GM23338 (cell line): ENCODE data around the gene CES2. TPM values are rescaled to one million over a fixed set of nuclear protein-coding genes. Genes with fewer than 3 reads are reported as not detected.

Experiments
- ATAC-seq: fragments of 200-7000 bp; cut with Tn5 transposase; 3 replicates; pipeline ENCODE4 v1.9.1; 2020
- DNase-seq: peaks from one replicate; pipeline ENCODE4 v3.0.0-alpha.2; 2015; ENCODE audit warnings: low spot score
- H2AFZ ChIP-seq: fragments of 200-600 bp; sonication (generic); 2 replicates; pipeline ENCODE4 v1.8.0; 2016; ENCODE audit warnings: antibody characterized with exemption, mild to moderate bottlenecking, moderate library complexity
- H3F3A ChIP-seq: fragments of 200-600 bp; sonication (generic); replicated peaks from 2 replicates; pipeline ENCODE4 v1.8.0; 2017; ENCODE audit warnings: antibody characterized with exemption, mixed run types, low read depth
- H3K27ac ChIP-seq: fragments of 200-600 bp; sonication (generic); 2 replicates; pipeline ENCODE4 v1.6.1; 2016; ENCODE audit warnings: low read depth
- H3K27me3 ChIP-seq: fragments of 200-600 bp; sonication (generic); 2 replicates; pipeline ENCODE4 v1.8.0; 2016; ENCODE audit warnings: mild to moderate bottlenecking, mixed run types, moderate library complexity; ENCODE audit not compliant: insufficient read depth
- H3K36me3 ChIP-seq: fragments of 200-600 bp; sonication (generic); 2 replicates; pipeline ENCODE4 v1.8.0; 2016; ENCODE audit warnings: mild to moderate bottlenecking; ENCODE audit not compliant: insufficient read depth
- H3K4me1 ChIP-seq: fragments of 200-600 bp; sonication (generic); 2 replicates; pipeline ENCODE4 v1.8.0; 2016; ENCODE audit warnings: mild to moderate bottlenecking, moderate library complexity; ENCODE audit not compliant: insufficient read depth
- H3K4me2 ChIP-seq: fragments of 200-600 bp; sonication (generic); 2 replicates; pipeline ENCODE4 v1.7.1; 2017; ENCODE audit warnings: mixed run types
- H3K4me3 ChIP-seq: fragments of 200-600 bp; sonication (generic); 2 replicates; pipeline ENCODE4 v1.6.1; 2016; ENCODE audit warnings: mixed run types
- H3K79me2 ChIP-seq: fragments of 200-600 bp; sonication (generic); replicated peaks from 2 replicates; pipeline ENCODE4 v1.8.0; 2017; ENCODE audit warnings: mild to moderate bottlenecking; ENCODE audit not compliant: insufficient read depth
- H3K9me2 ChIP-seq: fragments of 200-600 bp; sonication (generic); 2 replicates; pipeline ENCODE4 v1.8.0; 2017; ENCODE audit not compliant: insufficient read depth
- H4K20me1 ChIP-seq: fragments of 200-600 bp; sonication (generic); replicated peaks from 2 replicates; pipeline ENCODE4 v1.8.0; 2017; ENCODE audit warnings: mild to moderate bottlenecking; ENCODE audit not compliant: insufficient read depth
- H3K27ac Mint-ChIP-seq: 2 replicates; pipeline ENCODE4 v1.8.0; 2020; ENCODE audit warnings: inconsistent platforms, mild to moderate bottlenecking, moderate library complexity, mixed read lengths
- H3K27me3 Mint-ChIP-seq: 3 replicates; pipeline ENCODE4 v1.8.0; 2022; ENCODE audit warnings: low read depth, mild to moderate bottlenecking, moderate library complexity, mixed read lengths, inconsistent platforms; ENCODE audit not compliant: insufficient read depth, poor library complexity
- H3K36me3 Mint-ChIP-seq: 3 replicates; pipeline ENCODE4 v1.8.0; 2021; ENCODE audit warnings: low read depth, mild to moderate bottlenecking, inconsistent platforms, moderate library complexity, mixed read lengths
- H3K4me1 Mint-ChIP-seq: 3 replicates; pipeline ENCODE4 v1.8.0; 2020; ENCODE audit warnings: mild to moderate bottlenecking, inconsistent platforms, mixed read lengths
- H3K4me3 Mint-ChIP-seq: 3 replicates; pipeline ENCODE4 v1.8.0; 2021; ENCODE audit warnings: moderate library complexity, mild to moderate bottlenecking, inconsistent platforms, mixed read lengths
- H3K9me3 Mint-ChIP-seq: 3 replicates; pipeline ENCODE4 v1.8.0; 2020; ENCODE audit warnings: moderate library complexity, mild to moderate bottlenecking, inconsistent platforms, mixed read lengths
- CREB1 ChIP-seq: fragments of 250-450 bp; sonication (Bioruptor Pico); IDR thresholded peaks from 2 replicates; pipeline ENCODE4 v1.5.0; 2020; ENCODE audit warnings: low read depth, mild to moderate bottlenecking, moderate library complexity
- EZH2 ChIP-seq: fragments of 200-600 bp; sonication (generic); IDR thresholded peaks from one replicate; pipeline ENCODE4 v1.8.0; 2017; ENCODE audit warnings: antibody characterized with exemption, mild to moderate bottlenecking, low read depth; ENCODE audit not compliant: unreplicated experiment
- JUNB ChIP-seq: IDR thresholded peaks from one replicate; pipeline ENCODE4 v1.6.1; 2016; ENCODE audit warnings: antibody characterized with exemption; ENCODE audit not compliant: unreplicated experiment
- NANOG ChIP-seq: IDR thresholded peaks from 2 replicates; pipeline ENCODE4 v1.6.1; 2016; ENCODE audit warnings: antibody characterized with exemption, borderline replicate concordance
- REST ChIP-seq: IDR thresholded peaks from one replicate; pipeline ENCODE4 v1.6.1; 2018; ENCODE audit warnings: antibody characterized with exemption; ENCODE audit not compliant: unreplicated experiment
- STAT1 ChIP-seq: IDR thresholded peaks from one replicate; pipeline ENCODE4 v1.6.1; 2016; ENCODE audit warnings: antibody characterized with exemption; ENCODE audit not compliant: unreplicated experiment
- ZNF331 ChIP-seq: fragments of 250-450 bp; sonication (Bioruptor Pico); IDR thresholded peaks from 2 replicates; pipeline ENCODE4 v1.5.0; 2020; ENCODE audit warnings: low read depth, mild to moderate bottlenecking, moderate library complexity
- polyA plus RNA-seq: library from polyadenylated mRNA; unstranded; fragments of >200 nt; fragmentation: Nextera tagmentation; extraction: Ambion mirVana; gene quantifications from 2 replicates; pipeline ENCODE4 v1.2.1, GENCODE V29; 2016
- total RNA-seq: library from RNA; depleted of rRNA; stranded (reverse); fragments of >200 nt; shearing (Covaris generic); gene quantifications from 2 replicates; pipeline ENCODE4 v1.2.3, GENCODE V29; 2014
- TF ChIP-seq, protein P1 (sequence below), 2 experiments: fragments of 200-600 bp in 1 of 2; sonication (generic) in 1 of 2; conservative IDR thresholded peaks; 2 replicates each; pipeline versions ENCODE4 v1.5.1 to v1.6.1; 2016 to 2017; ENCODE audit warnings: antibody characterized with exemption in 2 of 2, low read depth in 2 of 2, mild to moderate bottlenecking in 2 of 2, moderate library complexity in 1 of 2
- TF ChIP-seq, protein P2 (sequence below): IDR thresholded peaks from 2 replicates; pipeline ENCODE4 v1.6.1; 2016; ENCODE audit warnings: antibody characterized with exemption
- TF ChIP-seq, protein P3 (sequence below): fragments of 250-450 bp; sonication (Bioruptor Pico); IDR thresholded peaks from 2 replicates; pipeline ENCODE4 v1.5.0; 2020; ENCODE audit warnings: mild to moderate bottlenecking, moderate library complexity

CES2 gene
- total and polyA plus RNA-seq, 2 experiments from 2014 or later = 5.0 to 9.3 TPM

- TF ChIP-seq REST = no peak
- TF ChIP-seq, protein P1, sequence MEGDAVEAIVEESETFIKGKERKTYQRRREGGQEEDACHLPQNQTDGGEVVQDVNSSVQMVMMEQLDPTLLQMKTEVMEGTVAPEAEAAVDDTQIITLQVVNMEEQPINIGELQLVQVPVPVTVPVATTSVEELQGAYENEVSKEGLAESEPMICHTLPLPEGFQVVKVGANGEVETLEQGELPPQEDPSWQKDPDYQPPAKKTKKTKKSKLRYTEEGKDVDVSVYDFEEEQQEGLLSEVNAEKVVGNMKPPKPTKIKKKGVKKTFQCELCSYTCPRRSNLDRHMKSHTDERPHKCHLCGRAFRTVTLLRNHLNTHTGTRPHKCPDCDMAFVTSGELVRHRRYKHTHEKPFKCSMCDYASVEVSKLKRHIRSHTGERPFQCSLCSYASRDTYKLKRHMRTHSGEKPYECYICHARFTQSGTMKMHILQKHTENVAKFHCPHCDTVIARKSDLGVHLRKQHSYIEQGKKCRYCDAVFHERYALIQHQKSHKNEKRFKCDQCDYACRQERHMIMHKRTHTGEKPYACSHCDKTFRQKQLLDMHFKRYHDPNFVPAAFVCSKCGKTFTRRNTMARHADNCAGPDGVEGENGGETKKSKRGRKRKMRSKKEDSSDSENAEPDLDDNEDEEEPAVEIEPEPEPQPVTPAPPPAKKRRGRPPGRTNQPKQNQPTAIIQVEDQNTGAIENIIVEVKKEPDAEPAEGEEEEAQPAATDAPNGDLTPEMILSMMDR (conservative IDR thresholded peaks at IDR 0.05; ENCODE audit: low read depth in 2 of 2) = no peak
- TF ChIP-seq EZH2 = no peak
- no peak for TF ChIP-seq STAT1
- TF ChIP-seq JUNB = no peak
These were observed 11.2 kb downstream of the CES2 start (continued) for GRCh38 chr16:66946541-66946940.

GRCh38 chr16:66946974-66947301, 11.6 kb downstream of the CES2 start:
- Histone ChIP-seq H3K9me2 (no peaks in the 10 kb centered on the region), H3F3A (no peaks in the 10 kb centered on the region), H3K27me3 (peaks cover 45% of the 10 kb centered on the region), H3K4me1 (peaks cover 3% of the 10 kb centered on the region; the same call in 1 of the 2 replicates), H3K79me2 (no peaks in the 10 kb centered on the region), H3K4me2 (no peak overlapping the region), H3K36me3 (no peaks in the 10 kb centered on the region), H3K27ac (no peak overlapping the region), H4K20me1 (no peaks in the 10 kb centered on the region), H2AFZ (no peak overlapping the region), H3K4me3 (no peak overlapping the region)
- peaks cover 14% of the 10 kb centered on the region for H3K36me3 Mint-ChIP-seq
- H3K4me1 Mint-ChIP-seq = no peaks in the 10 kb centered on the region; the same call in 2 of the 3 replicates
- ATAC-seq (no peak), DNase-seq (no peak)
- H3K27ac Mint-ChIP-seq = no peak overlapping the region
- TF ChIP-seq, protein P1 (conservative IDR thresholded peaks at IDR 0.05; ENCODE audit: low read depth in 2 of 2) = no peak
- TF ChIP-seq CREB1 (CRISPR knock-in tag) (no peak), ZNF331 (CRISPR knock-in tag) (no peak), NANOG (no peak)
- TF ChIP-seq, protein P2, sequence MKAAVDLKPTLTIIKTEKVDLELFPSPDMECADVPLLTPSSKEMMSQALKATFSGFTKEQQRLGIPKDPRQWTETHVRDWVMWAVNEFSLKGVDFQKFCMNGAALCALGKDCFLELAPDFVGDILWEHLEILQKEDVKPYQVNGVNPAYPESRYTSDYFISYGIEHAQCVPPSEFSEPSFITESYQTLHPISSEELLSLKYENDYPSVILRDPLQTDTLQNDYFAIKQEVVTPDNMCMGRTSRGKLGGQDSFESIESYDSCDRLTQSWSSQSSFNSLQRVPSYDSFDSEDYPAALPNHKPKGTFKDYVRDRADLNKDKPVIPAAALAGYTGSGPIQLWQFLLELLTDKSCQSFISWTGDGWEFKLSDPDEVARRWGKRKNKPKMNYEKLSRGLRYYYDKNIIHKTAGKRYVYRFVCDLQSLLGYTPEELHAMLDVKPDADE = no peak
- TF ChIP-seq, protein P3, sequence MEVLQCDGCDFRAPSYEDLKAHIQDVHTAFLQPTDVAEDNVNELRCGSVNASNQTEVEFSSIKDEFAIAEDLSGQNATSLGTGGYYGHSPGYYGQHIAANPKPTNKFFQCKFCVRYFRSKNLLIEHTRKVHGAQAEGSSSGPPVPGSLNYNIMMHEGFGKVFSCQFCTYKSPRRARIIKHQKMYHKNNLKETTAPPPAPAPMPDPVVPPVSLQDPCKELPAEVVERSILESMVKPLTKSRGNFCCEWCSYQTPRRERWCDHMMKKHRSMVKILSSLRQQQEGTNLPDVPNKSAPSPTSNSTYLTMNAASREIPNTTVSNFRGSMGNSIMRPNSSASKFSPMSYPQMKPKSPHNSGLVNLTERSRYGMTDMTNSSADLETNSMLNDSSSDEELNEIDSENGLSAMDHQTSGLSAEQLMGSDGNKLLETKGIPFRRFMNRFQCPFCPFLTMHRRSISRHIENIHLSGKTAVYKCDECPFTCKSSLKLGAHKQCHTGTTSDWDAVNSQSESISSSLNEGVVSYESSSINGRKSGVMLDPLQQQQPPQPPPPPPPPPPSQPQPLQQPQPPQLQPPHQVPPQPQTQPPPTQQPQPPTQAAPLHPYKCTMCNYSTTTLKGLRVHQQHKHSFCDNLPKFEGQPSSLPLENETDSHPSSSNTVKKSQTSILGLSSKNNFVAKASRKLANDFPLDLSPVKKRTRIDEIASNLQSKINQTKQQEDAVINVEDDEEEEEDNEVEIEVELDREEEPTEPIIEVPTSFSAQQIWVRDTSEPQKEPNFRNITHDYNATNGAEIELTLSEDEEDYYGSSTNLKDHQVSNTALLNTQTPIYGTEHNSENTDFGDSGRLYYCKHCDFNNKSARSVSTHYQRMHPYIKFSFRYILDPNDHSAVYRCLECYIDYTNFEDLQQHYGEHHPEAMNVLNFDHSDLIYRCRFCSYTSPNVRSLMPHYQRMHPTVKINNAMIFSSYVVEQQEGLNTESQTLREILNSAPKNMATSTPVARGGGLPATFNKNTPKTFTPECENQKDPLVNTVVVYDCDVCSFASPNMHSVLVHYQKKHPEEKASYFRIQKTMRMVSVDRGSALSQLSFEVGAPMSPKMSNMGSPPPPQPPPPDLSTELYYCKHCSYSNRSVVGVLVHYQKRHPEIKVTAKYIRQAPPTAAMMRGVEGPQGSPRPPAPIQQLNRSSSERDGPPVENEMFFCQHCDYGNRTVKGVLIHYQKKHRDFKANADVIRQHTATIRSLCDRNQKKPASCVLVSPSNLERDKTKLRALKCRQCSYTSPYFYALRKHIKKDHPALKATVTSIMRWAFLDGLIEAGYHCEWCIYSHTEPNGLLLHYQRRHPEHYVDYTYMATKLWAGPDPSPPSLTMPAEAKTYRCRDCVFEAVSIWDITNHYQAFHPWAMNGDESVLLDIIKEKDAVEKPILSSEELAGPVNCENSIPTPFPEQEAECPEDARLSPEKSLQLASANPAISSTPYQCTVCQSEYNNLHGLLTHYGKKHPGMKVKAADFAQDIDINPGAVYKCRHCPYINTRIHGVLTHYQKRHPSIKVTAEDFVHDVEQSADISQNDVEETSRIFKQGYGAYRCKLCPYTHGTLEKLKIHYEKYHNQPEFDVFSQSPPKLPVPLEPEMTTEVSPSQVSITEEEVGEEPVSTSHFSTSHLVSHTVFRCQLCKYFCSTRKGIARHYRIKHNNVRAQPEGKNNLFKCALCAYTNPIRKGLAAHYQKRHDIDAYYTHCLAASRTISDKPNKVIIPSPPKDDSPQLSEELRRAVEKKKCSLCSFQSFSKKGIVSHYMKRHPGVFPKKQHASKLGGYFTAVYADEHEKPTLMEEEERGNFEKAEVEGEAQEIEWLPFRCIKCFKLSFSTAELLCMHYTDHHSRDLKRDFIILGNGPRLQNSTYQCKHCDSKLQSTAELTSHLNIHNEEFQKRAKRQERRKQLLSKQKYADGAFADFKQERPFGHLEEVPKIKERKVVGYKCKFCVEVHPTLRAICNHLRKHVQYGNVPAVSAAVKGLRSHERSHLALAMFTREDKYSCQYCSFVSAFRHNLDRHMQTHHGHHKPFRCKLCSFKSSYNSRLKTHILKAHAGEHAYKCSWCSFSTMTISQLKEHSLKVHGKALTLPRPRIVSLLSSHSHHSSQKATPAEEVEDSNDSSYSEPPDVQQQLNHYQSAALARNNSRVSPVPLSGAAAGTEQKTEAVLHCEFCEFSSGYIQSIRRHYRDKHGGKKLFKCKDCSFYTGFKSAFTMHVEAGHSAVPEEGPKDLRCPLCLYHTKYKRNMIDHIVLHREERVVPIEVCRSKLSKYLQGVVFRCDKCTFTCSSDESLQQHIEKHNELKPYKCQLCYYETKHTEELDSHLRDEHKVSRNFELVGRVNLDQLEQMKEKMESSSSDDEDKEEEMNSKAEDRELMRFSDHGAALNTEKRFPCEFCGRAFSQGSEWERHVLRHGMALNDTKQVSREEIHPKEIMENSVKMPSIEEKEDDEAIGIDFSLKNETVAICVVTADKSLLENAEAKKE (CRISPR knock-in tag) = no peak
- H3K27me3 Mint-ChIP-seq = peaks cover 36% of the 10 kb centered on the region
- peaks cover 9% of the 10 kb centered on the region; the same call in 2 of the 3 replicates for H3K9me3 Mint-ChIP-seq
- 0 out of 3 replicates have a peak overlapping the region, but pooled peaks have one; percentile 66 for H3K4me3 Mint-ChIP-seq
